Ovary (tissue), 3 donors: Measurements from ENCODE around the gene CCDC66.

ENCODE experiments used
- CTCF ChIP-seq, 3 donors: fragments of 450-650 bp in 2 of 3; fragments of 200-600 bp in 1 of 3; IDR thresholded peaks; one replicate each; pipeline versions ENCODE4 v1.5.1 to v1.8.0; 2016 to 2022; ENCODE audit warnings: antibody characterized with exemption in 3 of 3, mild to moderate bottlenecking in 1 of 3
- EP300 ChIP-seq: sonication (generic); formaldehyde crosslinking; IDR thresholded peaks from one replicate; pipeline ENCODE4 v1.6.1; 2017; ENCODE audit warnings: antibody characterized with exemption
- POLR2A ChIP-seq: fragments of 450-650 bp; IDR thresholded peaks from one replicate; pipeline ENCODE4 v1.6.1; 2017; ENCODE audit warnings: antibody characterized with exemption, mild to moderate bottlenecking, moderate library complexity
- donor health status: DM: no; HTN: no; CAD: no.

GRCh38 chr3:56629047-56629446 lies 72.1 kb downstream of the CCDC66 start:
- no peak for TF ChIP-seq CTCF (IDR thresholded peaks at IDR 0.05)
- no peak for TF ChIP-seq POLR2A
- no peak for TF ChIP-seq EP300
